VCaP (cell line): ENCODE data around the gene ZNF490.
"Not testable (repeated sequence)": the region's sequence is repeated elsewhere in the genome, so short reads cannot be mapped to it uniquely, and the experiment has no call there.

ENCODE experiments used
- H3K27ac ChIP-seq: fragments of 450-650 bp; 2 replicates; pipeline ENCODE4 v1.5.1; 2017
- CTCF ChIP-seq: fragments of 450-650 bp; conservative IDR thresholded peaks from 2 replicates; pipeline ENCODE4 v1.5.1; 2017; ENCODE audit warnings: mild to moderate bottlenecking, moderate library complexity

The ZNF490 gene

DNA sequence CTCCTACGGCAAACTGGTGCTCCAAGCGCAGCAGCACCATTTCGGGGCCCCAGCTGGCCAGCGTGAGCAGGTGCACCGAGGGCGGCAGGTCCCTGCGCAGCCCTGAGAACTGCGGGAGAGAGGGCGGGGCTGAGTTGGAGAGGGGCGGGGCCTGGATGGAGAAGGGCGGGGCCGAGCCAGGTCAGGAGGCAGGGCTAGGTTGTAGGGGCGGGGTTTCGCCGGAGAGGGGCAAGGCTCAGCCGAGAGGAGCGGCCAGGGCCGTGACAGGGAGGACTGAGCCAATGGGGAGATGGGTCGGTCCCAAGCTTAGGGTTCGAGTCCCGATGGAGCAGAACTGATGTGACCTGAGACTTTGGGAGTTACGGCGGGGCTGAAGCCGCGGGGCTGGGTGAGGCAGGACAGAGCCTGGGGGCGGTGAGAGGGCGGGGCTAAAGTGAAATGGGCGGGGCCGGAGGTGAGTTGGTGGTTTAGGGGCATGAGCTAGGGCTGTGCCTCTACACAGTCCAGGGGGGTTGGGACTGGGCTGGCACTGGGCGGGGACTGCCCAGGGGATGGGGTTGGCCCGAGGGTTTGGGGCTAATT is 37.0 kb upstream of the ZNF490 start:
- H3K27ac ChIP-seq: no peak overlapping the region
- TF ChIP-seq CTCF: no peak

DNA sequence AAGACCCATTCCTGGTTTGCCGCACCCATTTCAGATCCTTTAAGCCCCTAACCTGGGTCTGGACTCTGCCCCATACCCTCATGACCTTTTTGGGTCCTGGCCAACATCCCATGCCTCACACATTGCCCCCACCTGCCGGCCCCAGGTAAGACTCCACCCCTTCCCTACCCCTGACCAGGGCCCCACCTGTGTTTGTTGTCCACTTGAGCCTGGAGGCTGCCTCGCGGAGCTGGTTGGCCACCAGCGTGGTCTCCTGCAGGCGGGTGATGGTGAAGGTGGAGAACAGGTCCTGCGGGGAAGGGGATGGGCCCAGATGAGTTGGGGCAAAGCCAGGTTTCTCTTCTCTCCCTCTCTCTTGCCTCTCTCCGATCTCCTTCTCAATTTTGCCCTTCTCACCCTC is 36.4 kb upstream of the ZNF490 start:
- no peak for TF ChIP-seq CTCF

DNA sequence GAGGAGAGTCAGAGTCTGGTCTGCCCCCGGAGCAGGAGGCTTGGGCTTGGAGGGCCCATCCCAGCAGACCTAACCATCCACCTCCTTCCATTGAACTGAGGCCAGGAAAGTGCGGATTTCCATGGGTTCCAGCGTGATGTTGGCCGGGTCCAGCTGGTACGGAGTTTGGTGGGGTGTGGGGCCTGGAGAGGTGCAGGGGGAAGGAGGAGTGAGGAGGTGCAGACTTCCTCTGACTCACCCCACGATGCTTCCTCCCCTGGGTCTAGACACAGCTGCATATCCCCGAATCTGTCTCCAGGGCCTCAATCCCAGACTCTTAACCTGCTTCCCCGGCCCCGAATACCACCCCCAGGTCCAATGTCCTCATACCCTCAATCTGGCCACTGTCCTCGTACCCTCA is 35.9 kb upstream of the ZNF490 start:
- TF ChIP-seq CTCF: no peak
- no peak overlapping the region for H3K27ac ChIP-seq

More for the DNA sequence above, 36.4 kb upstream of the ZNF490 start:
- no peak overlapping the region for H3K27ac ChIP-seq

DNA sequence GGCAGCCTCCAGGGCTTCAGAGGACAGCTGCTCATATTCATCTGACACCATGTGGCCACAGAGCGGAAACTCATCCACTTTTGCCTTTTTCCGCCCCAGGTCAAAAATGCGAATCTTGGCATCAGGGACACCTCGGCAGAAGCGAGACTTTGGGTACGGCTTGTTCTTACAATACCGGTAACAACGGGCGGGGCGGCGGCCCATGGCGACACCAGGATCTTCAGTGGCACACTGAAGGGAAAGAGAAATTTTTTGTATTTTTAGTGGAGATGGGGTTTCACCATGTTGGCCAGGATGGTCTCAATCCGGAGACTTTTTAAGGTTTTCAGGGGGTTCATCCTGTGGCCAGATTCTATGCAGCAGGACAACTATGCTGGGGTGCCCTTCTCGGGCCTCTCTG is 33.1 kb upstream of the ZNF490 start:
- not testable (repeated sequence) for H3K27ac ChIP-seq

GRCh38 chr19:12642506-12642905 is 31.9 kb upstream of the ZNF490 start:
- TF ChIP-seq CTCF: no peak
- H3K27ac ChIP-seq: no peak overlapping the region

GRCh38 chr19:12641456-12641855 is 30.8 kb upstream of the ZNF490 start:
- H3K27ac ChIP-seq: no peak overlapping the region
- no peak for TF ChIP-seq CTCF

DNA sequence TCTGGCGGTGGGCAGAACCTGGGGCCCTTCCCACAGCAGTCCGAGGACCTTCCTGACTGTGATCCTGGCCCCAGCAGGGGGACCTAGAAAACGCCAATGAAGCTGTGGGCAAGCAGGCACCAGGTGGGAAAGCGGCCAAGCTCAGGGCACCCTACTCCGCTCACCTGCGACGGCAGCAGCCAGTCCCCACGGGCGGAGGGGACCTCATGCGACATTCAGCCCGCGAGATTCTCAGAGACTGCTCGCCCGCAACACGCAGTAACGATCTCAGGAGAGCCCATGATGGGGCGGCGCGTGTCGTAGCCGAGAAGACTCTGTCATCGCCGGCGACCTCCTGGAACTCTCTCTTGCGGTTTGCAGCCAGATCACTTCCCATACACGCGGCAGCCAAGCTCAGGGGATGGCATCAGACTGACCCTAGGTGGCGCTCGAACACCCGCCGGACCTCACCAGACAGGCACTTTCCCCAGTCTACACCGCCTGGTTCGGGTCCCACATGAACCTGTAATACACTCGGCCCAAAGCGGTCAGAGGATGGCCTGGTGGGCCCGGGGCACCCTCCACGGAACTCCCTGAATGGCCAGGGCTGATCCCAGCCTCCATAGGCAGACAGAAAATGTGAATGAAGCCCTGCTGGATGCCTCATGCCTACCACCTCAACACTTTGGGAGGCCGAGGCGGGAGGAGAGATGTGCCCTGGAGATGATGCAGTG is 29.4 kb upstream of the ZNF490 start:
- H3K27ac ChIP-seq: no peak overlapping the region
- TF ChIP-seq CTCF: peak; percentile 86

DNA sequence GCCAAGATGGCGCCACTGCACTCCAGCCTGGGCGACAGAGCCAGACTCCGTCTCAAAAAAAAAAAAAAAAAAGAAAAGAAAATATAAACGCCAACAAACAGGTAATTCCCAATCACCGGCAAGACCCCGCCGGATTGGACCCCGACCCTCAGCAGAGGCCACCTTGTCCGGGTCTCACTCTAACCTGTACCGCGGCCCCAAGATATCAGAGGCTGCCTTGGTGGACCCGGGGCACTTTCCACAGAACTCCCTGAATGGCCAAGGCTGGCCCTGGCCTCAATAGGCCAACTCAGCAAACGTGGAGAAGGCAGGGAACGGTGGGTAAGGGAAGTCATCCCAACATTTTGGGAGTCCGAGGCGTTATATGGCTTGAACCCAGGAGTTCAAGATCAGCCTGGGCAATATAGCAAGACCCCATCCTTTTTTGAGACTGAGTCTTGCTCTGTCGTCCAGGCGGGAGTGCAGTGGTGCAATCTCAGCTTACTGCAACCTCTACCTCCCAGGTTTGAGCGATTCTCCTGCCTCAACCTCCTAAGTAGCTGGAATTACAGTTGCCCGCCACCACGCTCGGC is 28.1 kb upstream of the ZNF490 start:
- TF ChIP-seq CTCF: no peak
- H3K27ac ChIP-seq: no peak overlapping the region
